ENCODE data around the gene GDAP1L1.
"Not testable (repeated sequence)": the region's sequence is repeated elsewhere in the genome, so short reads cannot be mapped to it uniquely, and the experiment has no call there.

GDAP1L1 gene

DNA sequence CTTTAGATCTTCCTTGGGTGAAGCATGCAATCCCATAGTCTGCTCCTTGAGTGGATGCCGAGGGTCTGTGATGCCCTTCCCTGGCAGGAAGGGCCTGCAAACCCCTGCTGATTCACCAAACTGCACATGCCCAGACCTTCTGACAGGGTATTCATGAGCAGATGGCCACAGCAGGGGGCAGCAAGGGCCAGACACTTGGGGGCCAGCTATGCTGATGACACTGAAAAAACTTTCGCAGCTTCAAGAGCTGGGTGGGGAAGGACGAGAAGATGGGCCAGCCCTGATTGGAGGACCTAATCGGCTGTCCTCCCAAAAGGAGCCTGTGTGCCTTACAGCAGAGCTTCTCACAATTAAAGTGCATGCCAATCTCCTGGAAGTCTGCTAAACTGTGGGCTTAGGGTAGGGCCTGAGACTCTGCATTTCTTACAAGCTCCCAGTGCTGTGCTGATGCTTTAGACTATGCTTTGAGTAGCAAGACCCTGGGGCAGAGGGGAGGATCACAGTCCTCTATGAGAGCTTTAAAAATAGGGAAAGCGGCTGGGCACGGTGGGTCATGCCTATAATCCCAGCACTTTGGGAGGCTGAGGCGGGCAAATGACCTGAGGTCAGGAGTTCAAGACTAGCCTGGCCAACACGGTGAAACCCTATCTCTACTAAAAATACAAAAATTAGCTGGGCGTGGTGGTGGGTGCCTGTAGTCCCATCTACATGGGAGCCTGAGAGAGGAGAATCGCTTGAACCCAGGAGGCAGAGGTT lies 15.2 kb upstream of the GDAP1L1 start:
- H3K27ac ChIP-seq: no peak overlapping the region
- TF ChIP-seq ZFX (IDR thresholded peaks at IDR 0.05): no peak
- TF ChIP-seq, protein P1, sequence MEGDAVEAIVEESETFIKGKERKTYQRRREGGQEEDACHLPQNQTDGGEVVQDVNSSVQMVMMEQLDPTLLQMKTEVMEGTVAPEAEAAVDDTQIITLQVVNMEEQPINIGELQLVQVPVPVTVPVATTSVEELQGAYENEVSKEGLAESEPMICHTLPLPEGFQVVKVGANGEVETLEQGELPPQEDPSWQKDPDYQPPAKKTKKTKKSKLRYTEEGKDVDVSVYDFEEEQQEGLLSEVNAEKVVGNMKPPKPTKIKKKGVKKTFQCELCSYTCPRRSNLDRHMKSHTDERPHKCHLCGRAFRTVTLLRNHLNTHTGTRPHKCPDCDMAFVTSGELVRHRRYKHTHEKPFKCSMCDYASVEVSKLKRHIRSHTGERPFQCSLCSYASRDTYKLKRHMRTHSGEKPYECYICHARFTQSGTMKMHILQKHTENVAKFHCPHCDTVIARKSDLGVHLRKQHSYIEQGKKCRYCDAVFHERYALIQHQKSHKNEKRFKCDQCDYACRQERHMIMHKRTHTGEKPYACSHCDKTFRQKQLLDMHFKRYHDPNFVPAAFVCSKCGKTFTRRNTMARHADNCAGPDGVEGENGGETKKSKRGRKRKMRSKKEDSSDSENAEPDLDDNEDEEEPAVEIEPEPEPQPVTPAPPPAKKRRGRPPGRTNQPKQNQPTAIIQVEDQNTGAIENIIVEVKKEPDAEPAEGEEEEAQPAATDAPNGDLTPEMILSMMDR (conservative IDR thresholded peaks at IDR 0.05): no peak

GRCh38 chr20:44232469-44232856 lies 14.6 kb upstream of the GDAP1L1 start:
- not testable (repeated sequence) for H3K27ac ChIP-seq

- no peak for TF ChIP-seq ZFX (IDR thresholded peaks at IDR 0.05)
- TF ChIP-seq, protein P1 (conservative IDR thresholded peaks at IDR 0.05): no peak
- H3K27ac ChIP-seq: no peak overlapping the region
Observed at GRCh38 chr20:44233436-44234016, 13.6 kb upstream of the GDAP1L1 start.

- no peak for TF ChIP-seq ZFX (IDR thresholded peaks at IDR 0.05)
- TF ChIP-seq, protein P1 (conservative IDR thresholded peaks at IDR 0.05): no peak
- no peak overlapping the region for H3K27ac ChIP-seq
Observed at GRCh38 chr20:44234566-44235317, 12.4 kb upstream of the GDAP1L1 start.

- no peak overlapping the region for H3K27ac ChIP-seq
- TF ChIP-seq, protein P1 (conservative IDR thresholded peaks at IDR 0.05): no peak
- no peak for TF ChIP-seq ZFX (IDR thresholded peaks at IDR 0.05)
Observed at GRCh38 chr20:44235702-44236101, 11.4 kb upstream of the GDAP1L1 start.

- H3K27ac ChIP-seq: not testable (repeated sequence)
Observed at GRCh38 chr20:44236840-44237239, 10.3 kb upstream of the GDAP1L1 start.

- no peak overlapping the region for H3K27ac ChIP-seq
- TF ChIP-seq, protein P1 (conservative IDR thresholded peaks at IDR 0.05): no peak
- no peak for TF ChIP-seq ZFX (IDR thresholded peaks at IDR 0.05)
Observed at GRCh38 chr20:44241796-44242195, 5.3 kb upstream of the GDAP1L1 start.

GRCh38 chr20:44245977-44246376 lies 1.1 kb upstream of the GDAP1L1 start:
- TF ChIP-seq ZFX (IDR thresholded peaks at IDR 0.05): no peak
- TF ChIP-seq, protein P1 (conservative IDR thresholded peaks at IDR 0.05): no peak
- H3K27ac ChIP-seq: no peak overlapping the region
